NCI-H2196 (cell line): ENCODE measurements around the gene ABCB11.
"Not testable (repeated sequence)": the region's sequence is repeated elsewhere in the genome, so short reads cannot be mapped to it uniquely, and the experiment has no call there.

Experiments used
- DNase-seq: peaks from one replicate; lab custom pipeline; 2025; ENCODE audit not compliant: unreplicated experiment; lab: John Stamatoyannopoulos, UW

Gene ABCB11

GRCh38 chr2:169046440-169047151, 15.5 kb upstream of the ABCB11 start:
- no peak for DNase-seq

- DNase-seq: no peak
Observed at GRCh38 chr2:169042856-169043255, 11.7 kb upstream of the ABCB11 start.

- DNase-seq: no peak
Observed at GRCh38 chr2:169041594-169041993, 10.5 kb upstream of the ABCB11 start.

GRCh38 chr2:169039702-169040101, 8.6 kb upstream of the ABCB11 start:
- no peak for DNase-seq

- no peak for DNase-seq
Observed at GRCh38 chr2:169038338-169038757, 7.2 kb upstream of the ABCB11 start.

- DNase-seq: no peak
Observed at GRCh38 chr2:169036736-169037440, 5.8 kb upstream of the ABCB11 start.

GRCh38 chr2:169035887-169036286, 4.8 kb upstream of the ABCB11 start:
- DNase-seq: no peak

- DNase-seq: no peak
Observed at GRCh38 chr2:169034984-169035544, 3.9 kb upstream of the ABCB11 start.

- no peak for DNase-seq
Observed at GRCh38 chr2:169034256-169034655, 3.1 kb upstream of the ABCB11 start.

- no peak for DNase-seq
Observed at GRCh38 chr2:169029341-169029740, 1.8 kb downstream of the ABCB11 start.

- DNase-seq: no peak
Observed at GRCh38 chr2:169027234-169027633, 3.9 kb downstream of the ABCB11 start.

- DNase-seq: no peak
Observed at GRCh38 chr2:169026056-169026455, 5.1 kb downstream of the ABCB11 start.

- DNase-seq: no peak
Observed at GRCh38 chr2:169023161-169023560, 8.0 kb downstream of the ABCB11 start.

- DNase-seq: no peak
Observed at GRCh38 chr2:169018390-169018789, 12.7 kb downstream of the ABCB11 start.

- no peak for DNase-seq
Observed at GRCh38 chr2:169015943-169016342, 15.2 kb downstream of the ABCB11 start.

- DNase-seq: no peak
Observed at GRCh38 chr2:169014780-169015179, 16.3 kb downstream of the ABCB11 start.

- DNase-seq: no peak
Observed at GRCh38 chr2:169013628-169014026, 17.5 kb downstream of the ABCB11 start.

GRCh38 chr2:169012812-169013627, 18.1 kb downstream of the ABCB11 start:
- DNase-seq: no peak

- not testable (repeated sequence) for DNase-seq
Observed at GRCh38 chr2:169012191-169012792, 18.8 kb downstream of the ABCB11 start.

GRCh38 chr2:169011698-169012097, 19.4 kb downstream of the ABCB11 start:
- DNase-seq: no peak
